HepG2 (cell line): Measurements from ENCODE around the gene ARL8B. TPM values are rescaled to one million over a fixed set of nuclear protein-coding genes. Genes with fewer than 3 reads are reported as not detected.

Experiments
- ARID5B ChIP-seq: IDR thresholded peaks from 2 replicates; pipeline ENCODE4 v1.4.0; 2020; ENCODE audit warnings: mild to moderate bottlenecking, missing genetic modification reagents
- ATF7 ChIP-seq, 2 experiments: fragments of 450-650 bp in 1 of 2; sonication (generic) in 1 of 2; formaldehyde crosslinking in 1 of 2; IDR thresholded peaks; 2 replicates each; pipeline versions ENCODE4 v1.4.0 to v1.6.1; 2016 to 2020; ENCODE audit warnings: antibody characterized with exemption in 1 of 2, mild to moderate bottlenecking in 1 of 2, missing genetic modification reagents in 1 of 2
- CC2D1A ChIP-seq: sonication (generic); formaldehyde crosslinking; IDR thresholded peaks from 2 replicates; pipeline ENCODE4 v1.8.1; 2023; ENCODE audit warnings: mild to moderate bottlenecking, missing genetic modification reagents
- CENPT ChIP-seq: sonication (generic); formaldehyde crosslinking; IDR thresholded peaks from 2 replicates; pipeline ENCODE4 v1.8.0; 2022; ENCODE audit warnings: low read depth, mild to moderate bottlenecking, moderate library complexity, missing genetic modification reagents
- HBP1 ChIP-seq: IDR thresholded peaks from 2 replicates; pipeline ENCODE4 v1.6.1; 2016; ENCODE audit warnings: low read depth, control low read depth
- HOXD1 ChIP-seq: sonication (generic); formaldehyde crosslinking; IDR thresholded peaks from 2 replicates; pipeline ENCODE4 v1.5.0; 2020; ENCODE audit warnings: missing genetic modification reagents
- KLF12 ChIP-seq: sonication (generic); formaldehyde crosslinking; IDR thresholded peaks from 2 replicates; pipeline ENCODE4 v1.4.0; 2020; ENCODE audit warnings: missing genetic modification reagents, borderline replicate concordance
- NKX3-1 ChIP-seq: sonication (generic); formaldehyde crosslinking; IDR thresholded peaks from 2 replicates; pipeline ENCODE4 v1.5.0; 2020; ENCODE audit warnings: missing genetic modification reagents
- NR2F6 ChIP-seq, 2 experiments: IDR thresholded peaks; 2 replicates each; pipeline ENCODE4 v1.6.1; 2016; ENCODE audit warnings: antibody characterized with exemption in 1 of 2, mild to moderate bottlenecking in 1 of 2
- POLR2AphosphoS2 ChIP-seq: IDR thresholded peaks from 2 replicates; pipeline ENCODE4 v1.6.1; 2011; ENCODE audit warnings: low read depth, low read length, improper control_type of control experiment
- PPARG ChIP-seq: conservative IDR thresholded peaks from 2 replicates; pipeline ENCODE4 v1.6.1; 2016; ENCODE audit warnings: missing biosample characterization, missing genetic modification reagents
- ZFP36L1 ChIP-seq: sonication (generic); formaldehyde crosslinking; IDR thresholded peaks from 2 replicates; pipeline ENCODE4 v1.8.0; 2022; ENCODE audit warnings: mild to moderate bottlenecking, missing genetic modification reagents, moderate library complexity
- ZHX2 ChIP-seq, 2 experiments: sonication (generic) in 1 of 2; formaldehyde crosslinking in 1 of 2; IDR thresholded peaks; 2 replicates each; pipeline versions ENCODE4 v1.6.1 to v1.9.0; 2014 to 2022; ENCODE audit warnings: antibody characterized with exemption in 1 of 2, borderline replicate concordance in 1 of 2, inconsistent platforms in 1 of 2, low read depth in 1 of 2, missing genetic modification reagents in 1 of 2
- polyA plus RNA-seq, 8 experiments: library from polyadenylated mRNA; depleted of rRNA in 3 of 8; stranded (reverse) in 7 of 8; unstranded in 1 of 8; fragments of >200 nt; fragmentation: Illumina TruSeq in 4 of 8; extraction: Trizol in 4 of 8; gene quantifications; 2 replicates each; pipeline versions ENCODE4 v1.2.1 to v1.2.3, GENCODE V29; 2011 to 2016; ENCODE audit warnings: low read depth in 4 of 8, missing spikeins in 1 of 8, mixed read lengths in 1 of 8; ENCODE audit not compliant: insufficient read depth in 1 of 8
- total RNA-seq, 5 experiments: library from RNA; depleted of rRNA; stranded (reverse); fragments of >200 nt; fragmentation: Illumina TruSeq; extraction: Trizol; gene quantifications; 2 replicates each; pipeline ENCODE4 v1.2.3, GENCODE V29; 2016; ENCODE audit warnings: low read depth in 1 of 5

The ARL8B gene
- total and polyA plus RNA-seq, 2 of the 13 experiments (the other 11 are each of a cell fraction or from before 2014, with no cell fraction given), result 23.5 to 30.4 TPM

- TF ChIP-seq PPARG (CRISPR knock-in tag) (no peak; the same call in 1 of the 2 replicates), ZFP36L1 (CRISPR knock-in tag) (peak; percentile 5; the same call in 1 of the 2 replicates), HBP1 (peak; percentile 87), POLR2AphosphoS2 (no peak), CC2D1A (CRISPR knock-in tag) (peak; percentile 78; the same call in 1 of the 2 replicates), CENPT (CRISPR knock-in tag) (0 out of 2 replicates have a peak, but pooled peaks have one; percentile 19), ARID5B (CRISPR knock-in tag) (peak; percentile 70), KLF12 (CRISPR knock-in tag) (peak; percentile 90; the same call in 1 of the 2 replicates), NR2F6 (IDR thresholded peaks at IDR 0.05) (no peak), NR2F6 (CRISPR knock-in tag; IDR thresholded peaks at IDR 0.05) (no peak), NKX3-1 (CRISPR knock-in tag) (peak; percentile 44), ZHX2 (IDR thresholded peaks at IDR 0.05; ENCODE audit: low read depth) (peak; percentile 49; the same call in 1 of the 2 replicates), ZHX2 (CRISPR knock-in tag; IDR thresholded peaks at IDR 0.05; ENCODE audit: borderline replicate concordance) (peak; percentile 81; the same call in 1 of the 2 replicates), ATF7 (IDR thresholded peaks at IDR 0.05) (no peak), ATF7 (CRISPR knock-in tag; IDR thresholded peaks at IDR 0.05) (no peak), HOXD1 (0 out of 2 replicates have a peak, but pooled peaks have one; percentile 84)
Observed at GRCh38 chr3:5122030-5122740, at the start of gene ARL8B (continued).
